CD4-positive, alpha-beta T cell treated with Interleukin-6 at 100 ng/mL for 8 hours (primary cell): ENCODE measurements around the gene ARID3B.

Experiments
- DNase-seq: peaks from one replicate; pipeline ENCODE4 v3.0.0-alpha.2; 2020; ENCODE audit warnings: mixed read lengths, low spot score

The ARID3B gene

DNA sequence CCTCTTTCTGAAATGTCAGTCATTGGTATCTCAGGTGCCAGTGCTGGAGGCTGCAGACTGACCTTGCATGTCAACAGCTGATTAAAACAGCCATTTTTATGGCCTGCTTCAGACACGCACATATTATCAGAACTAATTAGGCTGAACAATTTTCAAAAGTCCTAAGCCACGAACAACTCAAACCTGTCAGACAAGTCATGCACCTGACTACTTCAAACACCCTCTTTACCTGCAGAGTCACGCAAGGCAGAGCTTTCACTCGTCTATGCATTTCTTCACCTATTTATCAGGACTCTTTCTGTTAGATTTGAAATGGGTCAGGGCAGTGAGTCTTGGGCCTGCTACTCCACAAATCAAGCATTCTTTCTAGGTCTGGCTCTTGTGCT lies 101.3 kb downstream of the ARID3B start:
- DNase-seq: no peak

DNA sequence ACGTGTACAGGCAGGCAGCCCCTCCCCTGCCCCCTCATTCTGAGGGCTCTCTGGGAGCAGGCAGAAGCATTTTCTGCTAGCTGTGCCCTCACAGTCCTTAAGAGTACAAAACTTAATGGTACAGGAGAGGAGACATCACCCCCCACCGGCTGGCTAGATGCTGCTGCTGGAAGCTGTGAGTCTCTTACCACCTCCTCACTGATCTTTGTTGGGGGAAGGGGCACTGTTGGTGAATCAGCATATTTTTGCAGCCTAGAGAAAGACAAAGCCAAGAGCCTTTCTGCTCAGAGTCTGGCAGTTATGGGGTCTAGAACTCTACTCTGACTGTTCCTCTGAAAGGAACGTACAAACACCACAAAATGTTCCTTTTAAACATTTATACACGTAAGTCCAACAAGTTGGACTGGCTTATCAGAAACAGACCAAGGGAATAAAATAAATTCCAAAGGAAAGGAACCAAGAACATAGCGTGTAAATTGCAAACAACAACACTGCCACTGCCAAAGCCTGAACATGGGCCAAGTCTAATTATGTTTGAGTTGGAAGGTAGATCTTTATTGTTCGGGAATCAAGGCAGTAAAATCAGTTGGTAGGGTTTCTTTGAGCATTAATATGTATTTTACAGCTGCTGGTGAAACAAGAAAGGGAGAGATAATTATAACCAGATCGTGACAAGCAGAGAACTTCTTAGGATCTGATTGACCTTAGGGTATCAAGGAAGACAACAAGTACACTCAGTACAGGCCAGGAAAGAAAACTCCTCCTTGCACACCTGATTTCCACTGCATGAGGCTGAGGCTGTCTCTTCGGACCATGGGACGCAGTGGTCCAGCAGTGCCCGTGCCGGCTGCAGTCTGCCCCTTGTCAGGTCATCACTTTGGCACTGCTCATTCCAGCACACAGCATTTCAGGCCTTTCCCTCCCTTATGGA lies 102.0 kb downstream of the ARID3B start:
- DNase-seq: no peak

DNA sequence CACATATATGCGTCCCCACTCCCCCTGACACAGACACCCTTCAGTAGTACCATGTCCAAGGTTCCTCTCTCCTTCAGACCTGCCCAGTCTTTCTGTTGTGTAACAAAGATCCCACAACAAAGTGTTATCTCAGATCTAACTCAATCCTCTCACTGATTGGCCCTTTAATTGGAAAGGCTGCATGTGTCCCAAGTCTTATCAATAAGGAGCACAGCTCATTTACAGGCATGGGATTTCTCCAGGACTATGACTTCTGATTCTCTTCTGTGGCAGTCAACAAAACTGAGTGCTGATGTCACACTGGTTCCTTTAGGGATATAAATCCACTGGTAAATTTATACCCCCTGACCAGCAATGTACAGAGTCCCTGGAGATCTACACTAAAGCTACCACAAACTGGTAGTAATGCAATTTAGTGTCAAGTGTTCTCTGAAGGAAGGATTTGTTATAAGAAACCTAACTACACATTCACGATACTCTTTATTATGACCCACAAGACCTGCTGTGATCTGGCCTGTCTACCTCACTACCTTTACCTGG lies 102.7 kb downstream of the ARID3B start:
- DNase-seq: no peak

DNA sequence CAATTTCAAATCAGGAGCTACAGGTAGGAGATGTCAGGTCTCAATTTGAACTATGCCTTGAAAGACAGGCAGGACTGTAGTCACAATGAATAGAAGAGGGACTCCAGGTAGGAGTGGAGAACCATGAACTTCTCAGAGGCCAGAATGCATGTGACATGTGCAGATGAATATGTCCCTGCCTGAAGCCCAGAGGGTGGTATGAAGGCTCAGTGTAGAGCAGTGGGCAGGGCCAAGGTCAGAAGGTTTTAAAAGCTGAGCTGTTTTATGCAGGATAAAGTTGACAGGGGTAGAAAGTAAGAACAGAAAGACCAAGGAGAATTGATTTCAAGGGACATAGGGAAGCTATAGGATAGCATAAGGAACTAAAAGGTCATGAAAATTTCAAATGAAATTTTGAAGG lies 105.5 kb downstream of the ARID3B start:
- no peak for DNase-seq
